ENCODE data around the gene MYOZ3.

The MYOZ3 gene

DNA sequence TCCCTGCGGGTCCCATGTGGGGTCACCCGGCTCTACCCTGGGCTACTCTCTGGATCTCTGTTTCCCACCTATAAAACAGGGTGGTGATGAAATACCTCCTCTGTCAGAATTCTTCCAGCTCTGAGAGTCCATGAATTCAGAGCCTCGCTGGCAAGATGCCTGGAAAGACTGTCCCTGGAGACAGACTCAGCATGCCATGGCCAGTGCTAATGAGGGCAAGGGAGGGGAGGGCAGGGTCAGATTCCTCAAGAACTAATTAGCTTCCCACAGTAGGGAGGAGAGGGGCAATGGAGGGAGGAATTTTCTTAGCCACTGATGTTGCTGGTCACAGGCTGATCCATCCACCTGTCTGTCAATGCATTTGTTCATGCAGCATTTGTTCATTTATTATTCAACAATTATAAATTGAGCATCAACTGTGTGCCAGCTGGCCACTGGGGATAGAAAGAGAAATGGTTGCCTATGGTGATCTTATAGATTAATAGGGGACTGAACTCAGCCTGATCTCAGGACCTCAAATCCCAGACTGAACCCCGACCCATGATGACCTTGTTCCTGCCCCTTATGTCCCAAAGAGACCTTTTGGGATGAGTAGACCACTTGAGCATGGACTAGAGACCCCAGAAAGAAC, 15.9 kb upstream of the MYOZ3 start:
- Histone ChIP-seq H3K27me3 (replicated peaks; ENCODE audit: control insufficient read depth, insufficient read depth, low read length) (no peaks in the 10 kb centered on the region), H3K4me1 (ENCODE audit: control insufficient read depth, insufficient read depth, low read length) (peaks cover 59% of the 10 kb centered on the region), H3K9ac (ENCODE audit: low read length) (no peak overlapping the region), H3K36me3 (ENCODE audit: control insufficient read depth, insufficient read depth, low read length, severe bottlenecking) (peaks cover 14% of the 10 kb centered on the region), H3K4me3 (ENCODE audit: low read length) (no peak overlapping the region), H3K9me3 (ENCODE audit: control insufficient read depth, low read length) (no peaks in the 10 kb centered on the region)
- peak; percentile 91 for DNase-seq (ENCODE audit: low read depth)

- H3K36me3 ChIP-seq (ENCODE audit: control insufficient read depth, insufficient read depth, low read length, severe bottlenecking): peaks cover 14% of the 10 kb centered on the region
- no peak for DNase-seq (ENCODE audit: low read depth)
- H3K9me3 ChIP-seq (ENCODE audit: control insufficient read depth, low read length): no peaks in the 10 kb centered on the region
- peaks cover 37% of the 10 kb centered on the region for H3K4me1 ChIP-seq (ENCODE audit: control insufficient read depth, insufficient read depth, low read length)
- no peak overlapping the region for H3K4me3 ChIP-seq (ENCODE audit: low read length)
- no peaks in the 10 kb centered on the region for H3K27me3 ChIP-seq (replicated peaks; ENCODE audit: control insufficient read depth, insufficient read depth, low read length)
- no peak overlapping the region for H3K9ac ChIP-seq (ENCODE audit: low read length)
Measured at GRCh38 chr5:150647275-150648251, 13.5 kb upstream of the MYOZ3 start.

DNA sequence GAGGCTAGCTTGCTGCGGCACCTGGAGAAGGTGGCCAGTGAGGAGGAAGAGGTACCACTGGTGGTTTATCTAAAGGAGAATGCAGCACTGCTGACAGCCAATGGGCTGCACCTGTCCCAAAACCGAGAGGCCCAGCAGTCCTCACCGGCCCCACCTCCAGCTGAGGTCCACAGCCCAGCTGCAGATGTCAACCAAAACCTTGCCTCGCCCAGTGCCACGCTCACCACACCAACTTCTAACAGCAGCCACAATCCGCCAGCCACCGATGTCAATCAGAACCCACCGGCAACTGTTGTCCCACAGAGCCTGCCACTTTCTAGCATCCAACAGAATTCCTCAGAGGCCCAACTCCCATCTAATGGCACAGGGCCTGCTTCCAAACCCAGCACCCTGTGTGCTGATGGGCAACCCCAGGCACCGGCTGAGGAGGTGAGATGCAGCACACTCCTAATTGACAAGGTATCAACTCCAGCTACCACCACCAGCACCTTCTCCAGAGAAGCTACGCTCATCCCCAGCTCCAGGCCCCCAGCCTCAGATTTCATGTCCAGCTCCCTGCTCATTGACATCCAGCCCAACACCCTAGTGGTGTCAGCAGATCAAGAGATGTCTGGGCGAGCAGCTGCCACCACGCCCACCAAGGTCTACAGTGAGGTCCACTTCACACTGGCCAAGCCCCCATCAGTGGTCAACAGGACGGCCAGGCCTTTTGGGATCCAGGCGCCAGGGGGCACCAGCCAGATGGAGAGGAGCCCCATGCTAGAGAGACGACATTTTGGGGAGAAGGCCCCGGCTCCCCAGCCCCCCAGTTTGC, 12.6 kb upstream of the MYOZ3 start:
- Histone ChIP-seq H3K27me3 (replicated peaks; ENCODE audit: control insufficient read depth, insufficient read depth, low read length) (no peaks in the 10 kb centered on the region), H3K9ac (ENCODE audit: low read length) (no peak overlapping the region), H3K4me3 (ENCODE audit: low read length) (no peak overlapping the region), H3K9me3 (ENCODE audit: control insufficient read depth, low read length) (no peaks in the 10 kb centered on the region), H3K36me3 (ENCODE audit: control insufficient read depth, insufficient read depth, low read length, severe bottlenecking) (peaks cover 14% of the 10 kb centered on the region), H3K4me1 (ENCODE audit: control insufficient read depth, insufficient read depth, low read length) (peaks cover 38% of the 10 kb centered on the region)
- no peak for DNase-seq (ENCODE audit: low read depth)

- H3K9me3 ChIP-seq (ENCODE audit: control insufficient read depth, low read length): no peaks in the 10 kb centered on the region
- H3K36me3 ChIP-seq (ENCODE audit: control insufficient read depth, insufficient read depth, low read length, severe bottlenecking): peaks cover 14% of the 10 kb centered on the region
- no peak for DNase-seq (ENCODE audit: low read depth)
- H3K9ac ChIP-seq (ENCODE audit: low read length): no peak overlapping the region
- peaks cover 40% of the 10 kb centered on the region for H3K4me1 ChIP-seq (ENCODE audit: control insufficient read depth, insufficient read depth, low read length)
- no peak overlapping the region for H3K4me3 ChIP-seq (ENCODE audit: low read length)
- no peaks in the 10 kb centered on the region for H3K27me3 ChIP-seq (replicated peaks; ENCODE audit: control insufficient read depth, insufficient read depth, low read length)
Measured at GRCh38 chr5:150649108-150650020, 11.7 kb upstream of the MYOZ3 start.

DNA sequence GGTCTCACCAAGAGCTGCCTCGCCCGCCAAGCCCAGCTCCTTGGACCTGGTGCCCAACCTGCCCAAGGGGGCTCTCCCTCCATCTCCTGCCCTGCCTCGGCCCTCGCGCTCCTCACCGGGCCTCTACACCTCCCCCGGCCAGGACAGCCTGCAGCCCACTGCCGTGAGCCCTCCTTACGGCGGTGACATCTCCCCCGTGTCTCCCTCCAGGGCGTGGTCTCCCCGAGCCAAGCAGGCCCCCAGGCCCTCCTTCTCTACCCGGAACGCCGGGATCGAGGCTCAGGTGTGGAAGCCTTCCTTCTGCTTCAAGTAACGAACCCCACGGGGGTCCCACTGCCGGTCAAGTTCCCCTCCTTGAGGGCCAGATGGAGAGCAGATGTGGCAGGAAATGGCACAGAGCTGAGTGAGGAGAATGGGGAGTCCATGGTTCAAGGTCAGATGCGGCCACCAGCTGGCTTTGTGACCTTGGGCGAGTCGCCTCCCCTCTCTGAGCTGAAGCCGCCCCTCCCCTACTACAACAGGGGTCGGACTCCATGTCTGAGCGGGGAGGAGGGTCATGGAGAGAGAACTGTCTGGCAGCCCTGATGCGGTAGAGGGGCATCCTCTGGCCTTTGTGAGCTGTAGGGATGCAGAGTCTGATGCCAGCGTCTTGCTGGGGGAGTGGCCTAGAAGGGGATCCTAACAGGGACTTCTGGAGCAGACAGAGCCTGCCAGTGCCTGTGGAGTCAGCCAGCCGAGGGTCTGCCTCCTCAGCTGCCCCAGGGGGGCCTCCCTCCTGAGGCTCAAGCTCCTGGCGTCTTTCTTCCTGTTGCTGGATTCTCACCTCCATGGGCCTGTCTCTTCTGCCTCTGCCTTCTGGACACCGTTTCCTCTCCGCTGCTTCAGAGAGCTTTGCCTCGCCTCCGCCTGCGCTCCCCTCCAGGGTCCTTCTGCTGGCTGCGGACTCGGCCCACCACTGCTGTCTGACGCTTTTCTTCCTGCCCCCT, 10.7 kb upstream of the MYOZ3 start:
- DNase-seq (ENCODE audit: low read depth): no peak
- H3K9me3 ChIP-seq (ENCODE audit: control insufficient read depth, low read length): no peaks in the 10 kb centered on the region
- H3K4me1 ChIP-seq (ENCODE audit: control insufficient read depth, insufficient read depth, low read length): peaks cover 30% of the 10 kb centered on the region
- H3K36me3 ChIP-seq (ENCODE audit: control insufficient read depth, insufficient read depth, low read length, severe bottlenecking): peaks cover 14% of the 10 kb centered on the region
- H3K9ac ChIP-seq (ENCODE audit: low read length): no peak overlapping the region
- H3K4me3 ChIP-seq (ENCODE audit: low read length): no peak overlapping the region
- no peaks in the 10 kb centered on the region for H3K27me3 ChIP-seq (replicated peaks; ENCODE audit: control insufficient read depth, insufficient read depth, low read length)

GRCh38 chr5:150651382-150651781, 9.7 kb upstream of the MYOZ3 start:
- no peak overlapping the region for H3K4me3 ChIP-seq (ENCODE audit: low read length)
- no peaks in the 10 kb centered on the region for H3K9me3 ChIP-seq (ENCODE audit: control insufficient read depth, low read length)
- peaks cover 14% of the 10 kb centered on the region for H3K36me3 ChIP-seq (ENCODE audit: control insufficient read depth, insufficient read depth, low read length, severe bottlenecking)
- peaks cover 25% of the 10 kb centered on the region for H3K4me1 ChIP-seq (ENCODE audit: control insufficient read depth, insufficient read depth, low read length)
- no peak for DNase-seq (ENCODE audit: low read depth)
- no peak overlapping the region for H3K9ac ChIP-seq (ENCODE audit: low read length)
- no peaks in the 10 kb centered on the region for H3K27me3 ChIP-seq (replicated peaks; ENCODE audit: control insufficient read depth, insufficient read depth, low read length)

GRCh38 chr5:150651924-150652671, 9.0 kb upstream of the MYOZ3 start:
- DNase-seq (ENCODE audit: low read depth): no peak
- H3K9me3 ChIP-seq (ENCODE audit: control insufficient read depth, low read length): no peaks in the 10 kb centered on the region

GRCh38 chr5:150653145-150653761, 7.8 kb upstream of the MYOZ3 start:
- DNase-seq (ENCODE audit: low read depth): no peak
- Histone ChIP-seq H3K9ac (ENCODE audit: low read length) (no peak overlapping the region), H3K36me3 (ENCODE audit: control insufficient read depth, insufficient read depth, low read length, severe bottlenecking) (peaks cover 14% of the 10 kb centered on the region), H3K4me3 (ENCODE audit: low read length) (no peak overlapping the region), H3K27me3 (replicated peaks; ENCODE audit: control insufficient read depth, insufficient read depth, low read length) (no peaks in the 10 kb centered on the region), H3K9me3 (ENCODE audit: control insufficient read depth, low read length) (no peaks in the 10 kb centered on the region), H3K4me1 (ENCODE audit: control insufficient read depth, insufficient read depth, low read length) (peaks cover 20% of the 10 kb centered on the region)

More at GRCh38 chr5:150651924-150652671, 9.0 kb upstream of the MYOZ3 start:
- H3K9ac ChIP-seq (ENCODE audit: low read length): no peak overlapping the region
- H3K36me3 ChIP-seq (ENCODE audit: control insufficient read depth, insufficient read depth, low read length, severe bottlenecking): peaks cover 14% of the 10 kb centered on the region
- H3K4me3 ChIP-seq (ENCODE audit: low read length): no peak overlapping the region
- H3K4me1 ChIP-seq (ENCODE audit: control insufficient read depth, insufficient read depth, low read length): peaks cover 26% of the 10 kb centered on the region
- H3K27me3 ChIP-seq (replicated peaks; ENCODE audit: control insufficient read depth, insufficient read depth, low read length): no peaks in the 10 kb centered on the region

All from adipocyte (in vitro differentiated cells).